ENCODE data around the gene FAM3B. TPM values are rescaled to one million over a fixed set of nuclear protein-coding genes. Genes with fewer than 3 reads are reported as not detected.

The FAM3B gene
- total and polyA plus RNA-seq, 9 of the 15 experiments (the other 6 are each of a cell fraction or from before 2014, with no cell fraction given): 0.04 to 0.18 (median 0.12) TPM; not detected in 5

- TF ChIP-seq CXXC5 (CRISPR knock-in tag; IDR thresholded peaks at IDR 0.05) (no peak), USF2 (CRISPR knock-in tag; IDR thresholded peaks at IDR 0.05) (no peak)
Measured at GRCh38 chr21:41367945-41368734, 51.5 kb downstream of the FAM3B start (continued).

GRCh38 chr21:41368735-41369104 lies 52.1 kb downstream of the FAM3B start:
- Histone ChIP-seq H3K9ac (ENCODE audit: insufficient read depth in 1 of 2, low read depth in 2 of 2, low read length in 2 of 2) (no peak overlapping the region), H3K4me1 (replicated peaks in 1 of 2; ENCODE audit: control insufficient read depth in 2 of 2, insufficient read depth in 2 of 2, low read length in 2 of 2) (no peaks in the 10 kb centered on the region), H3K27ac (ENCODE audit: extremely low read depth, low read depth, low read length) (no peak overlapping the region), H3K4me2 (ENCODE audit: insufficient read depth, low read length) (no peak overlapping the region), H3K4me3 (no peak overlapping the region), H3K27me3 (ENCODE audit: control insufficient read depth in 2 of 2, insufficient read depth in 2 of 2, low read length in 2 of 2) (peaks cover 28 to 56% of the 10 kb centered on the region in 2 experiments; a peak in 4 of 5 replicates), H4K20me1 (replicated peaks; ENCODE audit: control insufficient read depth, insufficient read depth, low read length) (no peaks in the 10 kb centered on the region), H2AFZ (ENCODE audit: low read depth, low read length) (no peak overlapping the region), H3K79me2 (ENCODE audit: control insufficient read depth, insufficient read depth, low read length) (no peaks in the 10 kb centered on the region), H3K36me3 (ENCODE audit: control insufficient read depth, insufficient read depth, low read length) (no peaks in the 10 kb centered on the region), H3K9me3 (replicated peaks; ENCODE audit: control insufficient read depth, insufficient read depth, low read depth, low read length) (no peaks in the 10 kb centered on the region), H3K9me1 (ENCODE audit: control insufficient read depth, insufficient read depth, low read length) (no peaks in the 10 kb centered on the region)
- ATAC-seq (no peak), FAIRE-seq (no peak), DNase-seq (ENCODE audit: extremely low read depth in 1 of 4, low spot score in 3 of 4) (no peak)
- no peak for TF ChIP-seq ZNF830 (CRISPR knock-in tag; IDR thresholded peaks at IDR 0.05)
- no peak for TF ChIP-seq MNT (conservative IDR thresholded peaks at IDR 0.05)
- TF ChIP-seq ZNF174 (CRISPR knock-in tag; IDR thresholded peaks at IDR 0.05): no peak
- TF ChIP-seq DIDO1 (tag; IDR thresholded peaks at IDR 0.05; ENCODE audit: low read depth): no peak
- no peak for TF ChIP-seq ZNF232 (CRISPR knock-in tag; IDR thresholded peaks at IDR 0.05)
- no peak for TF ChIP-seq KLF16 (IDR thresholded peaks at IDR 0.05)
- TF ChIP-seq E2F1 (CRISPR knock-in tag; IDR thresholded peaks at IDR 0.05): no peak
- no peak for TF ChIP-seq FOXK2 (conservative IDR thresholded peaks at IDR 0.05 in 1 of 2, IDR thresholded peaks at IDR 0.05 in 1 of 2; ENCODE audit: low read depth in 2 of 2)
- TF ChIP-seq HEY1 (CRISPR knock-in tag; IDR thresholded peaks at IDR 0.05; ENCODE audit: borderline replicate concordance): no peak
- TF ChIP-seq FOXA1 (IDR thresholded peaks at IDR 0.05; ENCODE audit: borderline replicate concordance): no peak
- no peak for TF ChIP-seq GABPB1 (CRISPR knock-in tag; IDR thresholded peaks at IDR 0.05)
- TF ChIP-seq BCOR (IDR thresholded peaks at IDR 0.05): no peak
- TF ChIP-seq EP300 (IDR thresholded peaks at IDR 0.05; ENCODE audit: low read length): no peak
- in situ Hi-C loops (cut with MboI) (no loop called here), intact Hi-C loops (cut with micrococcal nuclease) (no loop called here)
- WGBS (ENCODE audit: insufficient coverage, low coverage, missing lambda C conversion rate): 3% methylated on average over 4 of the region's 4 CpGs
- POLR2A ChIA-PET: no interaction called here
- BruUV-seq (replicated peaks): no TSS peak
- CTCF ChIA-PET (ENCODE audit: low intra/inter-chr PET ratio): no interaction called here
